Mesendoderm (in vitro differentiated cells): ENCODE results near the gene PDE1A.

Source experiments
- DNase-seq: peaks from one replicate; pipeline ENCODE4 v3.0.0; 2013
- H2AK5ac ChIP-seq: 2 replicates; pipeline ENCODE4 v1.6.1; 2013; ENCODE audit warnings: low read length, inconsistent platforms
- H2BK120ac ChIP-seq: 2 replicates; pipeline ENCODE4 v1.6.1; 2013; ENCODE audit warnings: low read depth, mild to moderate bottlenecking, low read length, moderate library complexity, mixed read lengths
- H2BK15ac ChIP-seq: replicated peaks from 2 replicates; pipeline ENCODE4 v1.6.1; 2013; ENCODE audit warnings: low read depth, mild to moderate bottlenecking, moderate library complexity
- H2BK5ac ChIP-seq: 2 replicates; pipeline ENCODE4 v1.6.1; 2013; ENCODE audit warnings: low read length, inconsistent platforms
- H3K18ac ChIP-seq: 2 replicates; pipeline ENCODE4 v1.6.1; 2013; ENCODE audit warnings: mild to moderate bottlenecking, low read length, mixed read lengths
- H3K23ac ChIP-seq: one replicate; pipeline ENCODE4 v1.6.1; 2013; ENCODE audit warnings: low read length
- H3K27ac ChIP-seq: 2 replicates; pipeline ENCODE4 v1.5.1; 2013; ENCODE audit warnings: low read depth, mild to moderate bottlenecking, inconsistent platforms, low read length, moderate library complexity
- H3K27me3 ChIP-seq: 2 replicates; pipeline ENCODE4 v1.6.1; 2013; ENCODE audit warnings: low read length, control low read depth, mild to moderate bottlenecking, inconsistent platforms; ENCODE audit not compliant: insufficient read depth, poor library complexity
- H3K36me3 ChIP-seq: 2 replicates; pipeline ENCODE4 v1.6.1; 2013; ENCODE audit warnings: low read length, inconsistent platforms; ENCODE audit not compliant: control insufficient read depth, insufficient read depth
- H3K4ac ChIP-seq: one replicate; pipeline ENCODE4 v1.6.1; 2013; ENCODE audit warnings: low read depth, mild to moderate bottlenecking, low read length, moderate library complexity
- H3K4me1 ChIP-seq: 2 replicates; pipeline ENCODE4 v1.6.1; 2013; ENCODE audit warnings: low read depth, low read length, inconsistent platforms; ENCODE audit not compliant: control insufficient read depth
- H3K4me2 ChIP-seq: 2 replicates; pipeline ENCODE4 v1.6.1; 2013; ENCODE audit warnings: low read length
- H3K4me3 ChIP-seq: 2 replicates; pipeline ENCODE4 v1.5.1; 2013; ENCODE audit warnings: mild to moderate bottlenecking, low read length
- H3K56ac ChIP-seq: one replicate; pipeline ENCODE4 v1.6.1; 2013; ENCODE audit warnings: low read length
- H3K79me1 ChIP-seq: 2 replicates; pipeline ENCODE4 v1.6.1; 2013; ENCODE audit warnings: low read length, inconsistent platforms
- H3K79me2 ChIP-seq: 2 replicates; pipeline ENCODE4 v1.6.1; 2013; ENCODE audit warnings: mild to moderate bottlenecking, low read length; ENCODE audit not compliant: control insufficient read depth, insufficient read depth
- H3K9ac ChIP-seq: 2 replicates; pipeline ENCODE4 v1.6.1; 2013; ENCODE audit warnings: low read length, inconsistent platforms
- H4K5ac ChIP-seq: one replicate; pipeline ENCODE4 v1.6.1; 2013; ENCODE audit warnings: low read length
- H4K8ac ChIP-seq: one replicate; pipeline ENCODE4 v1.6.1; 2013; ENCODE audit warnings: low read depth, mild to moderate bottlenecking, control low read depth, low read length, moderate library complexity
- WGBS: extraction: QIAGEN DNeasy Blood & Tissue Kit; methylation state at CpG from one replicate; pipeline ENCODE4 v1.1.7; 2013; ENCODE audit warnings: low lambda C conversion rate, missing lambda C conversion rate; ENCODE audit not compliant: insufficient coverage; ENCODE audit errors: extremely low coverage; 5-methylcytosine and 5-hydroxymethylcytosine counted together

The PDE1A gene

GRCh38 chr2:182116774-182117173, 310.1 kb downstream of the PDE1A start:
- H3K36me3 ChIP-seq = no peaks in the 10 kb centered on the region
- no peak overlapping the region for H2BK5ac ChIP-seq
- no peaks in the 10 kb centered on the region for H3K27me3 ChIP-seq
- H3K56ac ChIP-seq = no peak overlapping the region
- H2AK5ac ChIP-seq = no peak overlapping the region
- H3K18ac ChIP-seq = no peak overlapping the region
- H3K4me2 ChIP-seq = no peak overlapping the region
- H2BK120ac ChIP-seq = no peak overlapping the region
- no peak overlapping the region for H3K4me3 ChIP-seq
- H3K23ac ChIP-seq = no peak overlapping the region
- no peak overlapping the region for H4K5ac ChIP-seq
- H3K79me2 ChIP-seq = no peaks in the 10 kb centered on the region
- no peak overlapping the region for H3K27ac ChIP-seq
- H3K79me1 ChIP-seq = no peaks in the 10 kb centered on the region
- H3K4me1 ChIP-seq = no peaks in the 10 kb centered on the region
- no peak for DNase-seq
- no peak overlapping the region for H2BK15ac ChIP-seq
- H3K9ac ChIP-seq = no peak overlapping the region
- H4K8ac ChIP-seq = no peak overlapping the region
- H3K4ac ChIP-seq = no peak overlapping the region
- no CpG with 5 or more reads among the region's 2 CpGs for WGBS

DNA sequence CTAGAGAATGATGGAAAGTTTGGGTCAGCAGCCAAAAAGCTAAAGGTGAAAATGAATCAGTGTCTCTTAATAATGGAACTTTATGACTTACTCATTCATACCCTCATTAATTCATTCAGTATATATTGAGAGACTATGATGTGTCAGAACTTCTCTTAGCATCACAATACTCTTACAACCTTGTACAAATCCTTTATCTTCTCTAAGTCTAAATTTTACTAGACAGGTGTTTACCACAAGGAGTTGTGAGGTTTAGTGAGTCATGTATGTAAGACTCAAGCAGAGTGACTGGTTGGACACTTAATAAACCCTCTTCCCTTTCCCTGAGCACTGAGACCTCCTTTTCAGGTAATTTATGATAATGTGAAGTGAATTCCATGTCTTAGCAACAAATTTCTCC, 311.6 kb downstream of the PDE1A start:
- no peak for DNase-seq
- H3K4me3 ChIP-seq = no peak overlapping the region

DNA sequence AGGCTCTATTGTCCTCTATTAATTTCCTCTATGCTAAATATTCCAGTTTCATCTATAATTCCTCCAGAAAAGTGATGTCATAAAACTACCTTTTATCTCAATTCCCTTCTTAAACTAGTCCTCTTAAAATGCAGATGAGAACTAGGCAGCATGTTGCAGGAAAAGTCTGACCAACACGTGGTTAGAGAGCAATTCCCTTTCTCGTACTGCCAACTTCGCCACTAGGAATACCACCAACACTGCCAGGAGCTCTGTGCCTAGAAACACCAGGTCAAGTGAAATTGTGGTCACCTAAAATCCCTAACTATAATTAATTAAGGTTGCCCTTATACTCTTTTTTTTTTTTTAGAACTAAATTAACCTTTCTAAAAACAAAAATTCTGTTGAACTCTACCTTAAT, 313.5 kb downstream of the PDE1A start:
- H3K23ac ChIP-seq = no peak overlapping the region
- no peaks in the 10 kb centered on the region for H3K27me3 ChIP-seq
- DNase-seq = no peak
- WGBS = no CpG with 5 or more reads among the region's 3 CpGs
- no peak overlapping the region for H2AK5ac ChIP-seq
- no peak overlapping the region for H4K5ac ChIP-seq
- no peak overlapping the region for H3K4me2 ChIP-seq
- no peak overlapping the region for H2BK120ac ChIP-seq
- no peak overlapping the region for H3K9ac ChIP-seq
- no peak overlapping the region for H3K27ac ChIP-seq
- H3K4ac ChIP-seq = no peak overlapping the region
- no peak overlapping the region for H3K18ac ChIP-seq
- H2BK5ac ChIP-seq = no peak overlapping the region
- no peak overlapping the region for H3K56ac ChIP-seq
- no peak overlapping the region for H4K8ac ChIP-seq
- H2BK15ac ChIP-seq = no peak overlapping the region
- no peaks in the 10 kb centered on the region for H3K79me2 ChIP-seq
- no peaks in the 10 kb centered on the region for H3K36me3 ChIP-seq
- H3K79me1 ChIP-seq = no peaks in the 10 kb centered on the region
- no peak overlapping the region for H3K4me3 ChIP-seq
- H3K4me1 ChIP-seq = no peaks in the 10 kb centered on the region

More for the DNA sequence above, 311.6 kb downstream of the PDE1A start:
- Histone ChIP-seq H3K27ac (no peak overlapping the region), H2BK5ac (no peak overlapping the region), H3K9ac (no peak overlapping the region), H3K27me3 (no peaks in the 10 kb centered on the region), H3K18ac (no peak overlapping the region), H2BK15ac (no peak overlapping the region), H3K23ac (no peak overlapping the region), H3K79me2 (no peaks in the 10 kb centered on the region), H3K56ac (no peak overlapping the region), H2BK120ac (no peak overlapping the region), H2AK5ac (no peak overlapping the region), H4K8ac (no peak overlapping the region), H3K4me2 (no peak overlapping the region), H4K5ac (no peak overlapping the region), H3K79me1 (no peaks in the 10 kb centered on the region), H3K36me3 (no peaks in the 10 kb centered on the region), H3K4ac (no peak overlapping the region), H3K4me1 (no peaks in the 10 kb centered on the region)

- H3K27ac ChIP-seq = no peak overlapping the region
- H3K4me1 ChIP-seq = no peaks in the 10 kb centered on the region
- H3K4me2 ChIP-seq = no peak overlapping the region
- WGBS = no CpG with 5 or more reads among the region's 1 CpG
- no peak overlapping the region for H2BK15ac ChIP-seq
- no peak overlapping the region for H3K56ac ChIP-seq
- no peak overlapping the region for H3K9ac ChIP-seq
- H3K18ac ChIP-seq = no peak overlapping the region
- H2BK5ac ChIP-seq = no peak overlapping the region
- DNase-seq = no peak
- no peak overlapping the region for H3K4ac ChIP-seq
- H3K4me3 ChIP-seq = no peak overlapping the region
- no peak overlapping the region for H2AK5ac ChIP-seq
- H3K27me3 ChIP-seq = no peaks in the 10 kb centered on the region
- H3K36me3 ChIP-seq = no peaks in the 10 kb centered on the region
- no peaks in the 10 kb centered on the region for H3K79me2 ChIP-seq
- no peak overlapping the region for H3K23ac ChIP-seq
- no peak overlapping the region for H4K8ac ChIP-seq
- H3K79me1 ChIP-seq = no peaks in the 10 kb centered on the region
- H4K5ac ChIP-seq = no peak overlapping the region
- no peak overlapping the region for H2BK120ac ChIP-seq
These were observed 316.5 kb downstream of the PDE1A start for GRCh38 chr2:182110347-182110746.

- Histone ChIP-seq H3K79me1 (no peaks in the 10 kb centered on the region), H3K23ac (no peak overlapping the region), H3K27me3 (no peaks in the 10 kb centered on the region), H2AK5ac (no peak overlapping the region), H3K4ac (no peak overlapping the region), H3K9ac (no peak overlapping the region), H3K56ac (no peak overlapping the region), H3K36me3 (no peaks in the 10 kb centered on the region), H2BK120ac (no peak overlapping the region), H3K79me2 (no peaks in the 10 kb centered on the region), H3K18ac (no peak overlapping the region), H2BK15ac (no peak overlapping the region), H3K4me1 (no peaks in the 10 kb centered on the region), H3K27ac (no peak overlapping the region), H4K8ac (no peak overlapping the region), H4K5ac (no peak overlapping the region), H3K4me2 (no peak overlapping the region), H2BK5ac (no peak overlapping the region), H3K4me3 (no peak overlapping the region)
- peak; percentile 33 for DNase-seq
- WGBS = no CpG with 5 or more reads among the region's 5 CpGs
These were observed 323.3 kb downstream of the PDE1A start for GRCh38 chr2:182103526-182103925.

- Histone ChIP-seq H3K4ac (no peak overlapping the region), H2BK5ac (no peak overlapping the region), H3K79me1 (no peaks in the 10 kb centered on the region), H3K27me3 (no peaks in the 10 kb centered on the region), H4K5ac (no peak overlapping the region), H3K79me2 (no peaks in the 10 kb centered on the region), H3K4me3 (no peak overlapping the region), H2BK120ac (no peak overlapping the region), H3K56ac (no peak overlapping the region), H3K4me2 (no peak overlapping the region), H3K18ac (peak overlapping the region; percentile 12), H3K9ac (no peak overlapping the region), H3K23ac (no peak overlapping the region), H4K8ac (no peak overlapping the region), H3K27ac (no peak overlapping the region), H2AK5ac (no peak overlapping the region), H3K36me3 (no peaks in the 10 kb centered on the region), H3K4me1 (no peaks in the 10 kb centered on the region), H2BK15ac (no peak overlapping the region)
- DNase-seq = peak; percentile 49
These were observed 325.6 kb downstream of the PDE1A start for GRCh38 chr2:182101263-182101662.
